Left renal cortex interstitium (tissue), 4 donors: Measurements from ENCODE around the gene PTPN6. TPM values are rescaled to one million over a fixed set of nuclear protein-coding genes. Genes with fewer than 3 reads are reported as not detected.

ENCODE experiments used
- DNase-seq, 4 donors: peaks; one replicate each; pipeline ENCODE4 v3.0.0-alpha.2; 2013; ENCODE audit warnings: low read depth in 4 of 4, low spot score in 2 of 4, missing footprints in 1 of 4
- polyA plus RNA-seq, 4 donors: library from polyadenylated mRNA; unstranded; fragments of 120-200 nt; gene quantifications; one replicate each; pipeline ENCODE4 v1.2.1, GENCODE V29; 2013; ENCODE audit not compliant: insufficient read length in 4 of 4

The PTPN6 gene
- polyA plus RNA-seq, 4 donors: 19.2 to 27.5 (median 24.5) TPM

GRCh38 chr12:6921996-6922946 is 28.9 kb upstream of the PTPN6 start:
- DNase-seq: no peak

GRCh38 chr12:6923003-6923732 is 28.0 kb upstream of the PTPN6 start:
- no peak for DNase-seq

DNA sequence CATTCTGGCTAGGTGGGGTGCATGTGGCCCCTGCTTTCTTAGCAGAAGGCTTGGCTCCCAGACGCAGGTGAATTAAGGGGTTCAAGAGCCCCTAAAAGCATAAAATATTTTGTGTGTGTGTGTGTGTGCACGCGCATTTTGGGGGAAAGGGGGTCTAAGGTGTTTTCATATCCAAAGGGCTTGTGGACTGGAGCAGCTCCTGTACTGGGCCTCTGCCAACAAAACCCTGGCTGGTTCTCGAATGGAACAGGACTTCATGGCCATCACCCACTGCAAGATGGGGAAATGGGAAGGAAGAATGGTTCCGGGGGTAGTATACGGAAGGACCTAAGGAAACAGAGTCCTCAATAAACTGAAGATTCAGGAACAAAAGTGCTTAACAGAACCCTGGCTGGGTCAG is 27.3 kb upstream of the PTPN6 start:
- no peak for DNase-seq

GRCh38 chr12:6925239-6925539 is 26.0 kb upstream of the PTPN6 start:
- DNase-seq: no peak

- DNase-seq: peak in 1 of 4 donors; percentile 71
These were observed 25.4 kb upstream of the PTPN6 start for GRCh38 chr12:6925540-6926279.

DNA sequence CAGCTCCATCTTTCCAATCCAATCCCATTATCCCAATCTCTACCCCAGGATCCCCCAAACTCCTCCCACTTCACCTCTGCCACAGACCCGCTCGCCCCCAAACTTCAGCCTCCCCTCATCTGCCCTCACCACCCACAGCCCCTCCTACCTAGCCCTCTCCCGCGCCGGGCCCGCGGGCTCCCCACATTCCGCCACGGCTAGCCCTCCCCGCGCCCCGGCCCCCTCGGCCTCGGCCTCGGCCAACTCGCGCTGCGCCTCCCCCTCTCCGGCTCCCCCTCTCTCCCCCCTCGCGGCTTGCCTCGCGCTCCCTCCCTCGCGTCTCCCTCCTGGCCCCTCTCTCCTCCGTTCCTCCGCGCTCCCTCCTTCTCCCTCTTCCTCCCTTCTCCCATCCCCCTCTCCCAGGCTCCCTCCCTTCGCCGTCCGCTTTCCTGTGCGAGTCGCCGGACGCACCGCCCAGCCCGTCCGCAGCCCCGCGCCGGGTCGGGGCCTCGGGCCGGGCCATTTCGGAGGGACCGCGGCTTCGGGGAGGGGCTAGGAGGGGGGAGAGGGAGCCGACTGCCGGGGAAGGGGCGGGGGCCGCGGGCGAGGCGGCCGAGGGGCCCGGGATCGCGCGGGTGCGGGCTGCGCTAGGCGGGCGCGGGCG is 23.7 kb upstream of the PTPN6 start, which contains the start of gene ATN1:
TSS of gene ATN1 (plus strand) at position 581 of the 643 bp plus-strand sequence. CDS start 6,043 bp downstream, outside the sequence.
- DNase-seq: peak in 3 of 4 donors; percentile 79 to 88 (median 85)

DNA sequence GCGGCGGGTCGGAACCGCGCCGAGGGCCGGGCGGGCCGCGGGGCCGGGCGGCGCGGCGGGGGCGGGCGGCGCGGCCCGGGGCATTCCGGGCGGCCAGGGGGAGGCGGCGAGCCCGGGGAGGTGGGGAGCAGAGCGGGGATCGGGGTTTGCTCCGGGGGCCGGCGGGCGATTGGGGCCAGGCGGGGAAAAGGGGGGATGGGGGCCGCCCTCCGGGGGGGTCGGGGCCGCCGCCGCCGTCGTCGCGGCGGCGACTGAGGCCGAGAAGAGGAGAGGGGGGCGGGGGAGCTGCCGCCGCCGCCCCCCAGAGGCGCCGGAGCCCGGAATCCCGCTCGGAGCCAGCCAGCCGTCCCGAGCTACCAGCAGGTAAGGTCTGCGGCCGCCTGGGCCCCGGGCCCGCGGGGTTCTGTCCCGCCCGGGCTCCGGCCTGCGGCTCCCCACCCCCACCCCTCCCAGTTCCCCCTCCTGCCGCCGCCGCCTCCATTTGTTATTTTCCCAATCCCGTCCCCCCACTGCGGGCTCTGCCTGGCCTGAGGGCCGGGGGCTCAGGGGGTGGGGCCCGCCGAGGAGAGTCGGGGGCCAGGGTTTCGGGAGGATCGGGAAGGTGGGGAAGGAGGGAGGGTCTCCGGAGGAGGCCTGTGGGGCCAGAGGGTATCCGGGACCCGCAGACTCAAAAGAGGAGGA is 23.0 kb upstream of the PTPN6 start:
- no peak for DNase-seq

- no peak for DNase-seq
These were observed 22.3 kb upstream of the PTPN6 start for GRCh38 chr12:6928703-6929407.

- no peak for DNase-seq
These were observed 21.4 kb upstream of the PTPN6 start for GRCh38 chr12:6929466-6930452.

GRCh38 chr12:6932766-6933165 is 18.4 kb upstream of the PTPN6 start:
- DNase-seq: no peak

GRCh38 chr12:6934110-6934509 is 17.0 kb upstream of the PTPN6 start:
- DNase-seq: no peak

GRCh38 chr12:6935371-6936193 is 15.6 kb upstream of the PTPN6 start:
- DNase-seq: no peak

GRCh38 chr12:6936194-6936635 is 14.9 kb upstream of the PTPN6 start:
- DNase-seq: no peak

GRCh38 chr12:6936636-6937480 is 14.3 kb upstream of the PTPN6 start:
- no peak for DNase-seq

- DNase-seq: peak in 3 of 4 donors; percentile 81 to 90 (median 87)
These were observed 13.4 kb upstream of the PTPN6 start for GRCh38 chr12:6937481-6938352.
